Liver (tissue), 9 donors: ENCODE results near the gene ANKS1A. TPM values are rescaled to one million over a fixed set of nuclear protein-coding genes. Genes with fewer than 3 reads are reported as not detected.

ENCODE experiments used
- DNase-seq: peaks from one replicate; pipeline ENCODE4 v3.0.0-alpha.2; 2017; ENCODE audit warnings: low spot score
- H3K27ac ChIP-seq, 2 donors: one replicate each; pipeline ENCODE4 v1.7.0; 2013; ENCODE audit warnings: inconsistent platforms in 2 of 2, low read length in 2 of 2, control low read depth in 1 of 2, low read depth in 1 of 2, mild to moderate bottlenecking in 1 of 2
- H3K27me3 ChIP-seq, 4 donors: one replicate each; pipeline versions ENCODE4 v1.6.1 to v1.7.0; 2013; ENCODE audit warnings: low read length in 3 of 4, inconsistent platforms in 1 of 4, mild to moderate bottlenecking in 1 of 4, moderate library complexity in 1 of 4; ENCODE audit not compliant: control insufficient read depth in 4 of 4, insufficient read depth in 4 of 4
- H3K36me3 ChIP-seq, 4 donors: one replicate each; pipeline versions ENCODE4 v1.6.1 to v1.7.0; 2013; ENCODE audit warnings: low read length in 3 of 4, mild to moderate bottlenecking in 3 of 4, low read depth in 1 of 4, moderate library complexity in 1 of 4; ENCODE audit not compliant: control insufficient read depth in 4 of 4, insufficient read depth in 3 of 4
- H3K4me1 ChIP-seq, 4 donors: one replicate each; pipeline versions ENCODE4 v1.6.1 to v1.7.0; 2013; ENCODE audit warnings: low read length in 3 of 4, mild to moderate bottlenecking in 3 of 4, moderate library complexity in 1 of 4; ENCODE audit not compliant: control insufficient read depth in 4 of 4, insufficient read depth in 4 of 4
- H3K4me3 ChIP-seq, 3 donors: one replicate each; pipeline versions ENCODE4 v1.6.1 to v1.7.0; 2013; ENCODE audit warnings: low read length in 3 of 3, control low read depth in 1 of 3, low read depth in 1 of 3, mild to moderate bottlenecking in 1 of 3
- H3K9ac ChIP-seq, 2 donors: one replicate each; pipeline ENCODE4 v1.7.0; 2013; ENCODE audit warnings: low read length in 2 of 2, mild to moderate bottlenecking in 2 of 2, moderate library complexity in 2 of 2, control low read depth in 1 of 2, low read depth in 1 of 2
- H3K9me3 ChIP-seq, 4 donors: one replicate each; pipeline versions ENCODE4 v1.6.1 to v1.7.0; 2013; ENCODE audit warnings: low read length in 3 of 4; ENCODE audit not compliant: control insufficient read depth in 4 of 4
- CTCF ChIP-seq: fragments of 150-350 bp; IDR thresholded peaks from 2 replicates; pipeline ENCODE4 v1.5.1; 2017; ENCODE audit warnings: improper control_type of control experiment, low read depth, low read length; ENCODE audit not compliant: missing input control
- EGR1 ChIP-seq, 2 donors: IDR thresholded peaks; 2 replicates each; pipeline ENCODE4 v1.6.1; 2016 to 2018; ENCODE audit warnings: antibody characterized with exemption in 2 of 2, low read depth in 2 of 2
- FOXA1 ChIP-seq: IDR thresholded peaks from 2 replicates; pipeline ENCODE4 v1.6.1; 2016; ENCODE audit warnings: antibody characterized with exemption
- FOXA2 ChIP-seq: IDR thresholded peaks from 2 replicates; pipeline ENCODE4 v1.6.1; 2016; ENCODE audit warnings: antibody characterized with exemption
- GABPA ChIP-seq, 2 donors: IDR thresholded peaks in 1 of 2; conservative IDR thresholded peaks in 1 of 2; 2 replicates each; pipeline ENCODE4 v1.6.1; 2016; ENCODE audit warnings: antibody characterized with exemption in 2 of 2, mild to moderate bottlenecking in 1 of 2, moderate library complexity in 1 of 2
- HNF4A ChIP-seq, 2 donors: conservative IDR thresholded peaks; 2 replicates each; pipeline ENCODE4 v1.6.1; 2016; ENCODE audit warnings: antibody characterized with exemption in 2 of 2, mild to moderate bottlenecking in 2 of 2
- HNF4G ChIP-seq: IDR thresholded peaks from 2 replicates; pipeline ENCODE4 v1.6.1; 2016; ENCODE audit warnings: antibody characterized with exemption
- JUND ChIP-seq, 2 donors: IDR thresholded peaks; 2 replicates each; pipeline ENCODE4 v1.6.1; 2016; ENCODE audit warnings: antibody characterized with exemption in 2 of 2
- RAD21 ChIP-seq, 2 donors: IDR thresholded peaks; 2 replicates each; pipeline ENCODE4 v1.6.1; 2016; ENCODE audit warnings: antibody characterized with exemption in 2 of 2, mild to moderate bottlenecking in 2 of 2
- REST ChIP-seq: IDR thresholded peaks from 2 replicates; pipeline ENCODE4 v1.6.1; 2016; ENCODE audit warnings: antibody characterized with exemption, mild to moderate bottlenecking
- RXRA ChIP-seq, 2 donors: IDR thresholded peaks; 2 replicates each; pipeline ENCODE4 v1.6.1; 2017 to 2018; ENCODE audit warnings: antibody characterized with exemption in 2 of 2, mild to moderate bottlenecking in 1 of 2
- SP1 ChIP-seq: IDR thresholded peaks from 2 replicates; pipeline ENCODE4 v1.6.1; 2018; ENCODE audit warnings: antibody characterized with exemption, mild to moderate bottlenecking
- TAF1 ChIP-seq: conservative IDR thresholded peaks from 2 replicates; pipeline ENCODE4 v1.6.1; 2016; ENCODE audit warnings: antibody characterized with exemption, mild to moderate bottlenecking
- YY1 ChIP-seq: IDR thresholded peaks from 2 replicates; pipeline ENCODE4 v1.6.1; 2016; ENCODE audit warnings: antibody characterized with exemption, mild to moderate bottlenecking
- ZBTB33 ChIP-seq: IDR thresholded peaks from 2 replicates; pipeline ENCODE4 v1.6.1; 2016; ENCODE audit warnings: antibody characterized with exemption
- whole genome bisulfite sequencing: extraction: QIAGEN DNeasy Blood & Tissue Kit; methylation state at CpG from one replicate; pipeline ENCODE4 v1.1.7; 2013; 5-methylcytosine and 5-hydroxymethylcytosine counted together
- polyA plus RNA-seq, 2 donors: library from polyadenylated mRNA; stranded (reverse) in 1 of 2; unstranded in 1 of 2; fragments of 200-250 nt in 1 of 2; fragments of >200 nt in 1 of 2; fragmentation: Nextera tagmentation in 1 of 2; extraction: Ambion mirVana in 1 of 2; gene quantifications; one replicate each; pipeline versions ENCODE4 v1.2.1 to v1.2.3, GENCODE V29; 2013 to 2015
- total RNA-seq, 2 donors: library from RNA; depleted of rRNA; stranded (reverse); fragments of >200 nt; gene quantifications; one replicate each; pipeline ENCODE4 v1.2.3, GENCODE V29; 2014
- TF ChIP-seq, protein P1 (sequence below): IDR thresholded peaks from 2 replicates; pipeline ENCODE4 v1.6.1; 2016; ENCODE audit warnings: antibody characterized with exemption
- TF ChIP-seq, protein P2 (sequence below): IDR thresholded peaks from 2 replicates; pipeline ENCODE4 v1.6.1; 2016; ENCODE audit warnings: antibody characterized with exemption
- donor health status: healthy.
- donor health status: healthy.
- donor health status: healthy.
- donor health status: healthy.
- donor health status: healthy.

Gene ANKS1A
- total and polyA plus RNA-seq, 4 donors: 4.3 to 18.7 (median 6.7) TPM

DNA sequence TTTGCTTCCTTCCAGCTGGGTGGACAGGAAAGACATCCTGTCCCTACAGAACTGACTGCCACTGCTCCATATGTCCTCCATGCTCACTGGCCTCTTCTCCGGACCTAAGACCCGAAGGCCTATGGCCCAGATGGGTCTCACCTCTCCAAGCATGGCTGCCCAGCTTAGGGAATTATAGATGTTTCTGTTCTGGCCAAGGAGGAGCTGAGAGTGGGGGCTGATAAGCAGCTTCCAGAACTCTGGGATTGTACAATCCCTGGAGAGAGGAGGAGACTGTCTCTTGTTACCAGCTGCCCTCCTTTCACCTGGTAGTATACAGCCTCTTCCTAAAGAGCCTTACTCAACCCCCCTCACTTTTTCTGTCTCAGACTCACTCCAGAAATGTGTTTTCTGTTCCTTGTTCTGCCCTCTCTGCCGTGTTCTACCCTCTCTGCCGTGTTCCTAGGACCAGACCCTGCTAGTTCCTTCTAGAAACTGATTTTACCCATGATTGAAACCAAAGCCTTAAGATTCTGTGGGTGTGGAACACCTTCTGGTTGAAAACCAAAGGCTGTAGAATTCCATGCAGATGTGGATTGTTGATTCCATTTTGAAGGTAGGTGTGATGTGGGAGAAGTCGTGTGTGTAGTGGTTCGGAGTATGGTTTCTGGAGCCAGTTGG is 28.7 kb downstream of the ANKS1A start:
- DNase-seq: no peak
- Histone ChIP-seq H3K27me3 (no peaks in the 10 kb centered on the region), H3K9ac (no peak overlapping the region), H3K36me3 (no peaks in the 10 kb centered on the region), H3K9me3 (no peaks in the 10 kb centered on the region), H3K27ac (no peak overlapping the region), H3K4me3 (no peak overlapping the region), H3K4me1 (no peaks in the 10 kb centered on the region)
- WGBS: 92% methylated on average over 6 of the region's 6 CpGs
- TF ChIP-seq ZBTB33: no peak
- no peak for TF ChIP-seq JUND (IDR thresholded peaks at IDR 0.05)
- no peak for TF ChIP-seq RXRA (IDR thresholded peaks at IDR 0.05)
- no peak for TF ChIP-seq TAF1

DNA sequence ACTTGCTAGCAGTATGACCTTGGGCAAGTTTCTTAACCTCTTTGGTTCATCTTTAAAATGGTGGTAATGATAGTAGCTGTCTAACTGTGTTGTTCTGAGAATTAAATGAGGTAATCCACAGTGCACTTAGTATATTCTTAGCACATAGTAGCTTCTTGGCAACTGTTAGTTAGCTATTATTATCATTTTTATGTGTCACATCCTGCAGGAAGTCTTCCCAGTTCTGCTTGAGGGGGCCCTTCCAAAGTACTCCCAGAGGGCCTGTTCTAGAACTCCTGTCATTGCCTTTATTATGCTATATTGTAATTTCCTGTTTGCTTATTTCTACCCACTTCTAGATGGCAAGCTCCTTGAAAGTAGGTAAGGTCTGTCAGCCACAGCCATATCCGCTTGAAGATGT is 30.6 kb downstream of the ANKS1A start:
- Histone ChIP-seq H3K4me1 (peaks cover 0 to 2% (median 0%) of the 10 kb centered on the region in 4 donors), H3K27me3 (no peaks in the 10 kb centered on the region), H3K36me3 (no peaks in the 10 kb centered on the region), H3K9me3 (no peaks in the 10 kb centered on the region), H3K9ac (no peak overlapping the region), H3K4me3 (no peak overlapping the region), H3K27ac (no peak overlapping the region)
- TF ChIP-seq YY1: no peak
- TF ChIP-seq HNF4G: no peak
- no peak for TF ChIP-seq RAD21 (IDR thresholded peaks at IDR 0.05)
- TF ChIP-seq RXRA (IDR thresholded peaks at IDR 0.05): no peak
- no peak for DNase-seq
- WGBS: 97% methylated on average over 1 of the region's 1 CpG

GRCh38 chr6:34920097-34920496 is 31.0 kb downstream of the ANKS1A start:
- DNase-seq: no peak
- no peak overlapping the region for H3K27ac ChIP-seq
- no peaks in the 10 kb centered on the region for H3K27me3 ChIP-seq
- H3K36me3 ChIP-seq: no peaks in the 10 kb centered on the region
- peaks cover 0 to 2% (median 0%) of the 10 kb centered on the region in 4 donors for H3K4me1 ChIP-seq
- TF ChIP-seq CTCF: no peak
- no peak for TF ChIP-seq FOXA2
- TF ChIP-seq GABPA (IDR thresholded peaks at IDR 0.05 in 1 of 2, conservative IDR thresholded peaks at IDR 0.05 in 1 of 2): no peak
- no peak for TF ChIP-seq EGR1 (IDR thresholded peaks at IDR 0.05; ENCODE audit: low read depth in 2 of 2)
- no peak for TF ChIP-seq HNF4G
- TF ChIP-seq, protein P1, sequence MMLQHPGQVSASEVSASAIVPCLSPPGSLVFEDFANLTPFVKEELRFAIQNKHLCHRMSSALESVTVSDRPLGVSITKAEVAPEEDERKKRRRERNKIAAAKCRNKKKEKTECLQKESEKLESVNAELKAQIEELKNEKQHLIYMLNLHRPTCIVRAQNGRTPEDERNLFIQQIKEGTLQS: no peak
- no peak for TF ChIP-seq JUND (IDR thresholded peaks at IDR 0.05)
- no peak for TF ChIP-seq YY1
- no peak for TF ChIP-seq TAF1
- TF ChIP-seq FOXA1: no peak
- TF ChIP-seq, protein P2, sequence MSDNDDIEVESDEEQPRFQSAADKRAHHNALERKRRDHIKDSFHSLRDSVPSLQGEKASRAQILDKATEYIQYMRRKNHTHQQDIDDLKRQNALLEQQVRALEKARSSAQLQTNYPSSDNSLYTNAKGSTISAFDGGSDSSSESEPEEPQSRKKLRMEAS: no peak
- no peak for TF ChIP-seq ZBTB33
- no peak for TF ChIP-seq RXRA (IDR thresholded peaks at IDR 0.05)
- TF ChIP-seq SP1: no peak
- TF ChIP-seq RAD21 (IDR thresholded peaks at IDR 0.05): no peak
- TF ChIP-seq REST: no peak
- no peak for TF ChIP-seq HNF4A (conservative IDR thresholded peaks at IDR 0.05)
- no peaks in the 10 kb centered on the region for H3K9me3 ChIP-seq
- 87% methylated on average over 4 of the region's 4 CpGs for WGBS
- no peak overlapping the region for H3K9ac ChIP-seq
- H3K4me3 ChIP-seq: no peak overlapping the region
